Femur (tissue), 1 donor: ENCODE measurements around the gene BSG.
A peak's percentile ranks its signal among the peaks of the same experiment; 100 is the strongest.

Experiments used
- DNase-seq: peaks from one replicate; pipeline ENCODE4 v3.0.0-alpha.2; 2017

Gene BSG

GRCh38 chr19:540867-541637, 31.3 kb upstream of the BSG start:
- no peak for DNase-seq

DNA sequence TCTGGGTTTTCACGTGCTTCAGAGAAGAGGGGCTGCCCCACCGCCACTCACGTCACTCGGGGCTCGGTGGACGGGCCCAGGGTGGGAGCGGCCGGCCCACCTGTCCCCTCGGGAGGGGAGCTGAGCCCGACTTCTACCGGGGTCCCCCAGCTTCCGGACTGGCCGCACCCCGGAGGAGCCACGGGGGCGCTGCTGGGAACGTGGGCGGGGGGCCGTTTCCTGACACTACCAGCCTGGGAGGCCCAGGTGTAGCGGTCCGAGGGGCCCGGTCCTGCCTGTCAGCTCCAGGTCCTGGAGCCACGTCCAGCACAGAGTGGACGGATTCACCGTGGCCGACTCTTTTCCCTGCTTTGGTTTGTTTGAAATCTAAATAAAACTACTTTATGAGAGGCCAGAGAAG, 30.7 kb upstream of the BSG start:
- no peak for DNase-seq

DNA sequence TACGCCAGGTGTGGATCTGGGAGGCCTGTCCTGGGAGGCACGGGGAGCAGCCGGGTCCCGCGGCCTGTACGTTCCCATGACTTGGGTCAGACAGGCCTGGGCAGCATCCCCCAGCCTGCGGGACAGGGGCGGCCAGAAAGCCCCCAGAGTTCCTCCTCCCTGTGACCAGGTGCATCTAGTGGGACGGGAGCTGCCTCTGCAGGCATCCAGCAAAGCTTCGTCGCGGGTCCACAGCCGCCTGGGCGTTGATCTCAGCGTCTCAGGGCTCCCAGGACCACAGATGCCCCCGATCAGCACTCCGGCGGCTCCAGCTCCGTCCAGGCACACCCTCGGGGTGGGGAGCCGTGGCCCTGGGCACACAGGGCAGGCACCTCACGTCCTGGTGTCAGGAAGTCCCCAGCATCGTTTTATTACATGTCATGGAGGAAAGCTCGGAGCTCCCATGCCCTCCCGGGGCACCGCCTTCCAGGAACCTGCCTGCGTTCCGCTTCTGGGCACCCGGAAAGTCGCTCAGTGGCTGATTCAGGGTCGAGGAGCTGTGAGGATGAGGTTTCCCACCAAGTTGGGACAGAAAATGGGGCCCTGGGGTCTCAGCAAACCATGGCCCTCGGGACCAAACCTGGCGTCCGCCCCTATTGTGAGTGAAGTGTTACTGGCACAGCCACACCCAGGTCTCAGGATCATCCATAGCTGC, 30.1 kb upstream of the BSG start:
- no peak for DNase-seq

DNA sequence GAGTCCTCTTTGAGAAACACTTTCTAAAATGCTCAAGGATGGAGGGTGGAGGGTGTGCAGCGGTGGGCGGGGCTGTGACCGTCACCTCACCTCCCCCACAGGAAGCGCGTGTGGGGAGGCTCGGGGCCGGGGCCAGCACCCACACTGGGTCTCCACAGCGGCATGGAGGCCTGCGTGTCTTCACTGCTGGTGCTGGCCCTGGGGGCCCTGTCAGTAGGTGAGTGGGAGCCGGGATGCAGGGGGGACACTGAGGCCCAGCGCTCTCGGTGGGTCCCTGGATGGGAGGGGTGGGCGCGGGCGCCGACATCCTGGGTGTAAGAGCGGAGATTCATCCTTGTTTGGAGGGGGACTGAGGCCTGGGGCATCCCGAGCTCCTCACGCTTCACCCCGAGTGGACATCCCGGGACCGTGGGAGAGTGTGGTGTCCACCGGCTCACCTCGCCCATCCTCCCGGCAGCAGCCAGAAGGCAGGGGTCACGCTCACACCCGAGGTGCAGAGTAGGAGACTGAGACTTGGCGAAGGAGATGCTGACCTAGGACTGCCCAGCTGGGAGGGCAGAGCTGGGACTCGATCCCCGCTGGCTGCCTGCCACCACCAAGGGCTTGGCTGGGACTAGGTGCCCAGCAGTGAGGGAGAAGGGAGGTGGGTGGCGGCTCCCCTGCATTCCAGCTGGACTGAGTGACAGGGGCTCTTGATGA, 28.3 kb upstream of the BSG start, which contains the start of gene GZMM:
TSS of gene GZMM (plus strand) at position 144 of the 699 bp plus-strand sequence. CDS start at position 163, 19 bp downstream.
- no peak for DNase-seq

DNA sequence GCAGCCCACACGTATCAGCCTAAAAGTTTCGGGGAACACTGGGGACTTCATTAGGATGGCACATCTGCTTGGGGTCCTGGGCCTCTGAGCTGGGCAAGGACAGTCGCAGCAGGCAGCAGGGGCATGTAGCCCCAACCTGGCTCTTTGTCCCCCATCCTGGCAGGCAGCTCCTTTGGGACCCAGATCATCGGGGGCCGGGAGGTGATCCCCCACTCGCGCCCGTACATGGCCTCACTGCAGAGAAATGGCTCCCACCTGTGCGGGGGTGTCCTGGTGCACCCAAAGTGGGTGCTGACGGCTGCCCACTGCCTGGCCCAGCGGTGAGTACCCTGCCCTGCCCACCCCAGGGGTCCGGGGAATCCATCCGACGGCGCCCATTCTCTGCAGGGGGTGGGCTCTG, 25.3 kb upstream of the BSG start:
- no peak for DNase-seq

DNA sequence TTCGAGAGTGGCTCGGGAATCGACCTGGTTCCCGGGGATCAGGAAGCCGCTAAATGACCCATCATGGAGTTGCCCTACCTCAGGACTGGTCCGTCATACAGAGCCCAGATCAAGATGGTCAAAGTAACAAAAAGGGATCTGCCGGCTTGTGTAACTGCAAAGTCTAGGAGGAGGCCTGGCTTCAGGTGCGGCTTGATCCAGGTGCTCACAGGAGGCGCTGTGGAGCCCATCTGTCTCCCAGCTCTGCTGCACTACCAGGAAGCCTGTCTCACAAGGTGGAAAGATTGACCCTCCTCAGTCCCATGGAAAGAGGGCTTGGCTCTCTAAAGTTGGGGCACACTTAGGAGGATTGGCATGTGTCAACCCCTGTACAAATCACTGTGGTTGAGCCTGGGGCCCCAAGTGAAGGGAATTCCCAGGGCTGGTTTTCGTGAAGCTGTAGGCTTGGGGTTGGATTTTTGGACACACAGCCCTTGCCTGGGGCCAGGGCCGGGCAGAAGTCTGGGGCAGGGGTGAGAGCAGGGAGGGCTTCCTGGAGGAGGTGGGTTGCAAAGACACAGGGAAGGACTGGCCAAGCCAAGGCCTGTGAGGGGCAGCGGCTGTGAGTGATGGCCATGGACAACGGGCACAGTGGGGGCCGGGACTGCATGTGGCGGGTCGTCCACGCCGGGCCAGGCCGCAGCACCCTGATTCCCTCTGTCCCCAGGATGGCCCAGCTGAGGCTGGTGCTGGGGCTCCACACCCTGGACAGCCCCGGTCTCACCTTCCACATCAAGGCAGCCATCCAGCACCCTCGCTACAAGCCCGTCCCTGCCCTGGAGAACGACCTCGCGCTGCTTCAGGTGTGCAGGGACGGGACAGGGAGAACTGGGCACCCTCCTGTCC, 24.3 kb upstream of the BSG start:
- no peak for DNase-seq

DNA sequence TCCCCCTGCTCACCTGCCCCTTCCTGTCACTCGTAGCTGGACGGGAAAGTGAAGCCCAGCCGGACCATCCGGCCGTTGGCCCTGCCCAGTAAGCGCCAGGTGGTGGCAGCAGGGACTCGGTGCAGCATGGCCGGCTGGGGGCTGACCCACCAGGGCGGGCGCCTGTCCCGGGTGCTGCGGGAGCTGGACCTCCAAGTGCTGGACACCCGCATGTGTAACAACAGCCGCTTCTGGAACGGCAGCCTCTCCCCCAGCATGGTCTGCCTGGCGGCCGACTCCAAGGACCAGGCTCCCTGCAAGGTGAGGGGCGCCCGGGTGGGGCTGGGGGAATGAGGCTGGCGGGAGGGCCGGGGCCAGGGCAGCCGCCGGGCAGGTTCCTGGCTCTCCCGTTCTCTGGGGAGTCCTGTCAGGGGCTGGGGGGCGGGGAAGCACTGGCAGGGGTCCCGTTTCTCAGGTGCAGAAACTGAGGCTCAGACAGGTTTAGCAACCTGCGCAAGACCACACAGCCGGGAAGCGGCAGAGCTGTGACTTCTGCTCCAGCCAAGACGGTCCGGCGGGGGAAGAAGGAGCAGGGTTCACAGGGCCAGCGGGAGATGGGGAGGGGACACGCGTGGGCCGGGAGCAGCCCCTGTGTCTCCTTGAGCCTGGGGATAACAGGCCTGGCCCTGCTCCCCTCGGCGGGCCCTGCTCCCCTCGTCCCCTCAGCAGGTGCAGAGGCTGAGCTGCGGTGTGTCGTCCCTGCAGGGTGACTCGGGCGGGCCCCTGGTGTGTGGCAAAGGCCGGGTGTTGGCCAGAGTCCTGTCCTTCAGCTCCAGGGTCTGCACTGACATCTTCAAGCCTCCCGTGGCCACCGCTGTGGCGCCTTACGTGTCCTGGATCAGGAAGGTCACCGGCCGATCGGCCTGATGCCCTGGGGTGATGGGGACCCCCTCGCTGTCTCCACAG, 23.2 kb upstream of the BSG start:
- DNase-seq = no peak

- DNase-seq = no peak
These were observed 17.6 kb upstream of the BSG start for GRCh38 chr19:554817-555216.

- no peak for DNase-seq
These were observed 17.0 kb upstream of the BSG start for GRCh38 chr19:555474-555808.

DNA sequence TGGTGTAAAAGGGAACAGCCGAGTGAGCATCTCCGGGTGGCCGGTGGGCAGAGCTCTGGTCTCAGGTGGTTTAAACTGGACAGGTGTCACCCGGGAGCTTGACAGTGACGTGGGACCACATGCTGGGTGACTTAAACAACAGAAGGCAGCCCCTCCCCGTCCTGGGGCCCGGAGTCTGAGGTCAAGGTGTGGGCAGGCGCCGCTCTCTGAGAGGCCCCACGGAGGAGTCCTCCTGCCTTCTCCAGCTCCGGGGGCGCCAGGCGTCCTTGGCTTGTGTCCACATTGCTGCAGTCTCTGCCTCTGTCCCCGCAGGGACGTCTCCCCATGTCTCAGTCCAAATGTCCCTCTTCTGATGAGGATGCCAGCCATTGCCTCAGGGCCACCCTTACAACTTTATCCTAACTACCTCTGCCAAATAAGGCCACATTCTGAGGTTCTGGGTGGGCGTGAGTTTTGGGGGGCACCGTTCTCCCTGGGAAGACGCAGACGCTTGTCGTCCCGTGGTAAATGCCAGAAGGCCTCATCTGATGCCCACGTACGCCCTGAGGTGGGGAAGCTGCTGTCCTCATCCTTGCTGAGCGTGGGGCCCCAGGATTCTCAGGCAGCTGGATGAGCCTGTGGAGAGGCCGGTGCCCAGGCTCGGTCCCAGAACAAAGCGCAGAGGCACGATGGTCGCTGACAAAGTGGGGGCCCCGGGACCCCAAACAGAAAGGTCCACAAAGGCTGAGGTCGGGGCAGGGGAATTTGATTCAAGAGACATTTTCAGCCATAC, 15.6 kb upstream of the BSG start:
- DNase-seq = no peak

DNA sequence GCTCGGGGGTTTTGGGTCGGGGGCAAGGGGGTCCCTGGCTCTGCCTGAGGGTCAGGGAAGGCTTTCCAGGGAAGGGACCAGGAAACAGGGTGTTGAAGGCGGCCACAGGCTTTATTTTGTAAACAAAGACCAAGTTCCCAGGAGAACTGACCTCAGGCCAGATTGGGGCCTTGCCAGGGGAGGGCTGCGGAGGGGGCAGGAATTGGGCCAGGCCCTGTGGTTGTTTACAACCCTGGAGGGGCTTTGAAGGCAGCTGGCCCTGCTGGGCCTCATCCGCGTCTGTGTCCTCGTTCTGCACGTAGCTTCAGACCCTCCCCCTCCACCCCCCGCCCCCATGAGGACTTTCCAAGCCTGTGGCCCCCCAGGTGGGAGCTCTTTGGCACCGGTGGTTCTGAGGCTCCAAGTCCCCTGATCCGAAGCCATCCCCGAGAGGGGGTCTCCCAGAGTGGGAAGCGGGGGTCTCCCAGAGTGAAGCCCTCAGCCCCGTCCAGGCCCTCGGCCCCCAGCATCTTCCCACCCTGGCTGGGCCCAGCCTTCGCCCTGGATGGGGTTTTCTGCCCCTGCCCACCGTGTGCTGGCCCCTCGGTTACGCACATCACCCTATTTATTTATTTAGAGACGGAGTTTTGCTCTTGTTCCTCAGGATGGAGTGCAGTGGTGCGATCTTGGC, 13.5 kb upstream of the BSG start:
- DNase-seq = peak; percentile 59

DNA sequence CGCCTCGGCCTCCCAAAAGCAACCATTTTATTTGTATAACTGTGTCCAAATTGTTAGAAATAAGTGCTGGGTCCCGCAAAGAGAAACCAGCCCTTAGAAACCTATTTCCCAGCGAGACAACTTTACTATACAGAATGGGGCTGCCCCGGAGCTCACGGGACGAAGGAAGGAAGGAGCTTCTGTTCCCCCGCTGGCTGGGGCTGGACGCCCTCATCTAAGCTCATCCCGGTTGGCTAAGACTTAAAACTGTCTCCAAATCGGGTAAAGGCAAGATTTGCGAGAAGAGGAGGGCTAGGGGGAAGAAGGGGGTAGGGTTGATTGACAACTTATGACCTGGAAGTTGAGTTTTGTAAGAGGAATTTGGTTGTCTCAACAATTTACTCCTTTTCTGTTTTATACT, 12.3 kb upstream of the BSG start:
- DNase-seq = no peak

GRCh38 chr19:566403-566802, 6.0 kb upstream of the BSG start:
- no peak for DNase-seq

DNA sequence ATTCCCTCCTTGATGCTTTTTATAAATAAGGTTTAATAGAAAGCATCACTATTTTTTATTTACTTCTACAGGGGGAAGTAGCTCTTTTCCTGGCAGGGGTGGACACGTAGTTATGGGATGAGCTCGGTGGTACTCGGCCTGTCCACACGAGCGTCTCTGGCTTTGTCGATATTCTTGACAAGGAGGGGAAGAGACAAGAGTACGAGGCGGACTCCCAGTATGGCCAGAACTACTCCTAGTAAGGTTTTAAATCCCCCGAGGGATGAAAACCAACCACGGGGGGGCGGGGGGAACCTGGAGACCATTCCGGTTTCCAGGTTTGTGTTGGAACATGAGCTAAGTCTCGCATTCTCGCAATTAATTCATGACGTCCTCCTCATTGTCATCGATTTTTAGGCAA, 5.6 kb upstream of the BSG start:
- DNase-seq = no peak

DNA sequence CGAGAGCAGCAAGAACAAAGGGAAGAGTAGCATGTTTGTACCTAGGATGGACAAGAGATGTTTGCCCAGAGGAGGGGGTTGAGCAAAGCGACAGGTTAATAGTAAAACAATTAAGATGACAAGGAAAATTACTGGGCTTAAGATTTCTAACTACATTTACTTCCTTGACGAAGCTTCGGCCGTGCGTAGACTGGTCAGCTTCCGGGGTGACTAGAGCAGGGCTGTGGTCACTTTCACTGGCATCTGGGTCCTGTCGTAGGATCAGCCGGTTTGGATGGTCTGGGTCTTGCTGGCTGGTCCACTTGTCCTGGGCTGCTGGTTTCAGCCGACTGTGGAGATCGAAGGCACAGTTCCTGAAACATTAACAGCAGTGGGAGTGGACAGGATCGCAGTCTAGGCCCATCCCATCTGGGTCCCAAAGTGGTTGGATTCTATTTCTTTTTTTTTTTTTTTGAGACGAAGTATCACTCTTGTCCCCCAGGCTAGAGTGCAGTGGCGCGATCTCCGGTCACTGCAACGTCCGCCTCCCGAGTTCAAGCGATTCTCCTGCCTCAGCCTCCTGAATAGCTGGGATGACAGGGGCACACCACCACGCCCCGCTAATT, 5.0 kb upstream of the BSG start:
- no peak for DNase-seq

DNA sequence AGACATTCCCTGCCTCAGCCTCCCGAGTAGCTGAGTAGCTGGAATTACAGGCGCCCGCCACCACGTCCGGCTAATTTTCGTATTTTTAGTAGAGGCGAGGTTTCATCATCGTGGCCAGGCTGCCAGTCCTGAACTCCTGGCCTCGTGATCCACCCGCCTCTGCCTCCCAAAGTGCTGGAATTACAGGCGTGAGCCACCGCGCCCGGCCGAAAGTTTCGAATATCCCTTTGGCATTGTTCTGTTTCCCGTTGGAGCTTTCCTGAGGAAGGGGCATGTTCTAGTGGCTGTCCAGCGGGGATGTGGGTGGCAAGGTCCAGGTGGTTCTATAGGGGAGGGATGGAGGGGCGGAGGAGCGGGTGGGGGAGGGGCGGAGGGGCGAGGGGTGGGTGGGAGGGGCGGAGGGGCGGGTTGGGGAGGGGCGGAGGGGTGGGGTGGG, 2.1 kb upstream of the BSG start:
- DNase-seq = no peak

- peak; percentile 56 for DNase-seq
These were observed 1.3 kb upstream of the BSG start for GRCh38 chr19:570937-571565.

GRCh38 chr19:571566-571974, 826 bp upstream of the BSG start:
- no peak for DNase-seq

GRCh38 chr19:572743-573518, 535 bp downstream of the BSG start:
- DNase-seq = peak; percentile 73
